ENCODE data around the gene SH3TC1.

DNA sequence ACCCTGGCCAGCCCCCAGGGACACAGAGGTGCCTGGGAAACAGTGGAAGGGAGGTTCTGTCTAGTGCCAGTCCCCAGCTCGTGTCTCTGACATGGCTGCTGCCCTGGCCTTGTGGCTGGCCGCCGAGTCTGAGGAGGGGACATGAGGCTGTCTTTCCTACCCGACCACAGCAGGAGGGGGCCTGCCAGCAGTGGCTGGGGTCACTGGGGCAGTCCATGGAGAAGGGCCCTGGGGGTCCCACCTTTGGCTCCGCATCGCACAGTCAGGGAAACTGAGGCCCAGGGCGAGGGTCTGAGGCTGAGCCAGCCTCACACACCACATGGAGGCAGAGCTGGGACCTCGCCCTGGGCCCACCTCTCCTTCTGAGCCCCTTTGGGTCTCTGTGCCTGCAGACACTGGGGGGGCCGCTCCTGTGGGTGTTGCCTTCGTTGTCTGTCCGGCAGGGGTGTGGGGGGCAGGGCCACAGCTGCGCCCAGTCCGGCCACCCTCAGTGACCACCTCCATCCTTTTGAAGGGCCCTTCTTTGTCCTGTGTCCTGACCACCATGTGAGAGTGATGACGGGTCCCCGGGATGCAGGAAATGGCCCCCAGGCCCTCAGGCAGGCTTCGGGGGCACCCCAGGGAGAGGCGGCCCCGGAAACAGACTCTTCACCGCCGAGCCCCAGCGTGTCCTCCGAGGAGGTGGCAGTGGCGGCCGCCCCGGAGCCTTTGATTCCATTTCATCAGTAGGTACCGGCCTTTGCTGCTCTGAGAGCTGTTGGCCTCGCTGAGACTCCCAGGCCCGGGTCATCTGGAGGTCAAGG is 17.6 kb downstream of the SH3TC1 start:
- TF ChIP-seq, protein P1, sequence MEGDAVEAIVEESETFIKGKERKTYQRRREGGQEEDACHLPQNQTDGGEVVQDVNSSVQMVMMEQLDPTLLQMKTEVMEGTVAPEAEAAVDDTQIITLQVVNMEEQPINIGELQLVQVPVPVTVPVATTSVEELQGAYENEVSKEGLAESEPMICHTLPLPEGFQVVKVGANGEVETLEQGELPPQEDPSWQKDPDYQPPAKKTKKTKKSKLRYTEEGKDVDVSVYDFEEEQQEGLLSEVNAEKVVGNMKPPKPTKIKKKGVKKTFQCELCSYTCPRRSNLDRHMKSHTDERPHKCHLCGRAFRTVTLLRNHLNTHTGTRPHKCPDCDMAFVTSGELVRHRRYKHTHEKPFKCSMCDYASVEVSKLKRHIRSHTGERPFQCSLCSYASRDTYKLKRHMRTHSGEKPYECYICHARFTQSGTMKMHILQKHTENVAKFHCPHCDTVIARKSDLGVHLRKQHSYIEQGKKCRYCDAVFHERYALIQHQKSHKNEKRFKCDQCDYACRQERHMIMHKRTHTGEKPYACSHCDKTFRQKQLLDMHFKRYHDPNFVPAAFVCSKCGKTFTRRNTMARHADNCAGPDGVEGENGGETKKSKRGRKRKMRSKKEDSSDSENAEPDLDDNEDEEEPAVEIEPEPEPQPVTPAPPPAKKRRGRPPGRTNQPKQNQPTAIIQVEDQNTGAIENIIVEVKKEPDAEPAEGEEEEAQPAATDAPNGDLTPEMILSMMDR (IDR thresholded peaks at IDR 0.05): no peak
- no peak for TF ChIP-seq POLR2A (IDR thresholded peaks at IDR 0.05)
